Activated T-cell treated with anti-CD3 and anti-CD28 coated beads for 48 hours (primary cell): ENCODE measurements around the gene STARD7.
"Not testable (repeated sequence)": the region's sequence is repeated elsewhere in the genome, so short reads cannot be mapped to it uniquely, and the experiment has no call there.

Experiments used
- DNase-seq: peaks from one replicate; pipeline ENCODE4 v3.0.0-alpha.2; 2020; ENCODE audit warnings: low read depth

Gene STARD7, protein sequence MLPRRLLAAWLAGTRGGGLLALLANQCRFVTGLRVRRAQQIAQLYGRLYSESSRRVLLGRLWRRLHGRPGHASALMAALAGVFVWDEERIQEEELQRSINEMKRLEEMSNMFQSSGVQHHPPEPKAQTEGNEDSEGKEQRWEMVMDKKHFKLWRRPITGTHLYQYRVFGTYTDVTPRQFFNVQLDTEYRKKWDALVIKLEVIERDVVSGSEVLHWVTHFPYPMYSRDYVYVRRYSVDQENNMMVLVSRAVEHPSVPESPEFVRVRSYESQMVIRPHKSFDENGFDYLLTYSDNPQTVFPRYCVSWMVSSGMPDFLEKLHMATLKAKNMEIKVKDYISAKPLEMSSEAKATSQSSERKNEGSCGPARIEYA

DNA sequence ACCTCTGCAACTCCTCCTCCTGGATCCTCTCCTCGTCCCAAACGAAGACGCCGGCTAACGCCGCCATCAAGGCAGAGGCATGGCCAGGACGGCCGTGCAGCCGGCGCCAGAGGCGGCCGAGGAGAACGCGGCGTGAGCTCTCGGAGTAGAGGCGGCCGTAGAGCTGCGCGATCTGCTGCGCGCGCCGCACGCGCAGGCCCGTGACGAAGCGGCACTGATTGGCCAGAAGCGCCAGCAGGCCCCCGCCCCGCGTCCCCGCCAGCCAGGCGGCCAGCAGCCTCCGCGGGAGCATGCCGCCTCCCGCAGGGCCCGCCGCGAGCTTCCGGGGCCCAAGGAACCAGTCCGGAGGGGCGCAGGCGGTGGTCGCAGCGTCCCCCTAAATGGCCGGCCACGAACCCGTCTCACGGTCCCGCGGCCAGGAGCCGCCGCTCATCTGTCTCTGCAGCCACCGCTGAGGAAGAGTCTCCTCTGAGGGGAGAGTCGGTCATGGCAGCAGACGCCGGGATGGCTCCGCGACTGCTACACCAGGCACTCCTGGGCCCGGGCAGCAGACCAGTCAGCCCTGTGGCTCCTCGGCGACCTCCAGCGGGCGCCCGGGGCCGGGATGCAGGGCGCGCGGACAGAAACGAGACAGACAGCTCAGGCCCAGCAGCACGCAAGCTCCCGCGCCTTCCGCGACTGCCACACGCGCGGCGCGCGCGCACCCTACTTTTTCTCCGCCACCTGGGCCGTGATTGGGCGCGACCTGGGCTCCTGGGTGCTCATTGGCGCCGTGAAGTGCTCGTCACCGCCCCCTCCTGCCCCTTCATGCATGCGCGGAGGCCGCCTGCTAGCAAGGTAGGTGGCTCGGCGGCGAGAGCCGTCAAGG lies at the start of gene STARD7:
STARD7 (minus strand) TSS at position 685 of the 868 bp plus-strand sequence; CDS start at position 292, 393 bp downstream.
- DNase-seq = peak; percentile 98

DNA sequence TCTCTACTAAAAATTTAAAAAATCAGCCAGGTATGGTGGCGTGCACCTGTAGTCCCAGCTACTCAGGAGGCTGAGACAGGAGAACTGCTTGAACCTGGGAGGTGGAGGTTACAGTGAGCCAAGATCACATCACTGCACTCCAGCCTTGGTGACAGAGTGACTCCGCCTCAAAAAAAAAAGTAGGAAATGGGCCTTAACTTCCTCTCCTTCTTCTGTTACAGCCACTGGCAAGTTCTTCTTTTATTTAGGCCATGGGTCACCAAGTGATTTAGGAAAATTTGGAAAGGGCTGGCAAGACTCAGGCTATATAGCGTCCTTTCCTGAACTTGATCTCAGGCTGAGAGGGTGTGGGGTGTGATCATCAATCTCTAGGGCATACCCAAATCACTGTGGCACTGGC lies 49.1 kb upstream of the STARD7 start:
- not testable (repeated sequence) for DNase-seq

DNA sequence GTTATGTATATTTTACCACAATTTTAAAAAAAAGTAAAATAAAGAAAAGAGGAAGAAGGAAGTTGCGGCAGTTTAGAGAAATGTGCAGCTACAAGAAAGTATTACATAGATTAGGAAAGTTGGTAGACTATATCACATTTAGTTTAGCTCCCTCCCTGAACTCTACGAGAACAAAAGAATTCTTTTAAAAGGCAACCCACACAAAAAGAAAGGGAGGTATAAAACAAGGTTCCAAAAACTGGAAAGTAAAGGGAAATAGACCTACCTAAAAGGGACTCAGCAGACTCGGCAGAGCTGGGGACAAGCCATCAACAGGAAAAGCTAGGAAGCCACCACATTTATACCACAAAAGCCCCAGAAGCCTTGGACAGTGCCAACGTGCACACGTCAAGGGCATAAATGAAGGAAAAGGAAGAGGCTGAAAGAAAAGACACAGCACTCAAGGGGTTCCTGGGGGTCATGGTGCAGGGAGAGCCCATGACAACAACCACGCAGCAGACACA lies 48.0 kb upstream of the STARD7 start:
- no peak for DNase-seq

DNA sequence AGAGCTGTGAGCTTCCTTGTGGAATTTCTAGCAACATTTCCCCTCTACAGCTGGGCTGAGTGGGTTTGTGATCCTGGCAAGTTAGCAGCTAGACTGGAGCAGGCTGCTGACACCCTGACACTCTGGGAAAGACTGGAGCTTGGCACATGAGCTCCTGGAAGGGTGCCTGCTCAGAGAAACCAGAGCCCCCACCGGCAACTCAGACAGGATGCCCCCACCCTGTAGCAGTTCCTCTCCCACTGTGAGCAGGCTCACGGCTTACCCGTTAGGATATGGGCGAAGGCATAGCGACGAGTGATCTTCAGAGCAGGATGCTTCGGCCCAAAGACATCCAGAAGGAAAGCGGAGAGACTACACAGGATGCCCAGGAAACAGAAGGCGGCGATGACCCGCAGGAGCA lies 45.9 kb upstream of the STARD7 start:
- no peak for DNase-seq

DNA sequence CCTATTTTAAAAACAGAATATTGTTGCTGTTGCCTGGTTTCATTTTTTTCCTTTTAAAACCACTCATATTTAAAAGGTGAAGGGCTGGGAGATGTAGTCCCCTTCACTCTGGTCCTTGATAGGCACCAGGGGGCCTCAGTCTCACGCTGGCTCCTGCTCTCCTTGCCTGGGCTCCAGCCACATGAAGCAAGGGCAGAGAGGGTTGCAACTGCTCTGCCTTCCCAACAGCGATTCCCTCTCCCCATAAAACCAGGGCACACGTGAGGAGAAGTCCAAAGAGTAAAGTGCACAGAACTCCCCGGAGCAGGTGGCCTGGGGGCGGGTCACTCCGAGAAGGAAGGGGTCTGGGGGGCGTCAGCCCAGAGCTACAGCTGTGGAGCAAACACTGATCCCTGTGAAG lies 44.4 kb upstream of the STARD7 start:
- DNase-seq = no peak

DNA sequence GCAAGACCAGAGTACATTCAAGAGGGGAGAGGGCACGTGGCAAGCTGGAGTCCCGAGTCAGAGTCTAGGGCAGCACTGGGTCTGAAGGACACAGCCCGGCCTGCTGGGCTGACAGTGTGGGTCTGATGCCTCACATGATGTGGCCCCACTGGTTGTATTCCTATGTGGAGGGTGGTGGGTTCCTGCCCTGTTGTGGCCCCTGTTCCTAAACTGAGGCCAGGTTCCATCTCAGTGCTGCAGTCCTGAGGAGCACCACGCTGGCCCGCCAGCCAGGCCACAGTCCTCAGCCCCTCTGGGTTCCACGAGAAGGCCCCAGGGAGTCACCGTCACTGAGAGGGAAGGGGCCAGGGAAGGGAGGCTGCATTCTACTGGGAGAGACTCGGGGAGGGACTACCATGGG lies 43.9 kb upstream of the STARD7 start:
- no peak for DNase-seq

DNA sequence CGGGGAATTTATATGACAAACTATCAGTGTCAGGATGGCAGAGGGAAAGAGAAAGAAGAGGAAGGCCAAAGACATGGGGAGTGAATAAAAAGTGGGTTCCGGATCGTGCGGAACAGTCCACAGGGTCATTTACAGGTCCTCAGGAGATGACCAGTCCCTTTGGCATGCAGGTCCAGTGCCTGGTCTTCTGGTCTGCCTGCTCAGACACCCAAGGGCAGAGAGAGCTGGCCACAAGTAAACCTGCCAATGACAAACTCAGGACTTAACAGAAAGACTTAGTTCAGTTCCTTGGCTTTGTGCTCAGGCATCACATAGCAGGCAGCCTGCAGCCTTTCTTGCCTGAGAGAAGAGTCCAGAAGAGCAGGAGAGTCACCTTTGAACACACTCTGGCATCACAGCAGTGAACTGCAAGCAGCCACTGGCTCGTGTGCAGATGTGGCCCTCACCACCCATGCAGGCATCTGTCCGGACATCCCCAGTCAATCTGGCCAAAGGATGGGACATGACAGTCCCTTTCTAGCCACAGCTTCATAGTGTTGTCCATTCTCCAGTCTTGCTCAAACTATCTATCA lies 43.2 kb upstream of the STARD7 start:
- DNase-seq = no peak

DNA sequence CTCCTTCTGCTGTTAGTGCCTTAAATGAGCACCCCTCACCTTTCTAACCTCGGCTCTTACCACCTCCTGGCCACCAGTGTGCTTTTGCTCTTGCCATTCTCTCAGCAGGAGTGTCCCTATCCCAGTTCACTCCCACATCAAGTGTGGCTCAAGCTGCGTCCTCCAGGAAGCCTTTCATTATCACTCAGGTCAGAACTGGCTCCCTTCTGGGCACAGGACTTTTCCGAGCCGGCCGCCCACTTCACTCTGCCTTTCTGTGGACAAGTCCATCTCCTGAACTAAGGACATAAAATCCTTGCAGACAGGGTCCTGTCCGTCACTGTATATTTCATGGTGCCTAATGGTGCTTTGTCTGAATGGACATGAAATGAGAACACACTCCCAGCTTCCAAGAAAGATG lies 41.6 kb upstream of the STARD7 start:
- no peak for DNase-seq

DNA sequence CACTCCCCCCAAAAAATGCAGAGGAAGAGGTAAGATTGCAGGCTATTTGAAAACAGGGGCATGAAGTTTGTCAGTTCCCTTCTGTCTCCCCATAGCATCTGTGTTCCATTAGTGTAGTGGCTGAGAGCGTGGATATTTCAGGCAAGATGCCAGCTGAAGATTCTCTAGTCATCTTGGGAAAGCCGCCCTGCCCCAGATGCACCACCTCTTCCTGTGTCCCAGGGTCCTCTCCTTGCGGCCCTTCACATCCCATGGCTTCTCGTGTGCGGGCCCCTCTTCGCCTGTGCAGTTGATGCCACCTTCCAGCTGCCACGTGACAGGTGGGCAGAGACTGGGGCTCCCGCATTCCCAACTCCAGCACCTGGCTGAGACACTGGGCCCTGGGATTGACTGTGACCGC lies 41.0 kb upstream of the STARD7 start:
- no peak for DNase-seq

DNA sequence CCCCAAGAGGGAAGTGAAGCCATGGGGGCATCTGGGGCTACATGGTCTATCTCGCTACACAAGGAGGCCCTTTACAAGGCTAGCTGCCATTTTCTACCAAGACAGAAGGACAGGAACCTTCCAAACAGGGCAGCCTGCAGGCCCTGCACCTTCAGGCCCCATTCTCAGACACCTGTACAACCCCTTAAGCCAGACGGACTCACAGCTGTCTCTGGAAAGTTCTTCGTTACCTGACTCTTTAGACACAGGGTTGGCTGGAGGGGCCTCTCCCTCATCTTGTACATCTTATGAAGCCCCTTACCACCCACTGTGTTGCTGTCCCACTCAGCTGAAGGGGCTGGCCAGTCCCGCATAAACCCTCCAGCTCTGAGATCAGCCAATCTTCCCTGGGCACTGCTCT lies 40.0 kb upstream of the STARD7 start:
- no peak for DNase-seq

DNA sequence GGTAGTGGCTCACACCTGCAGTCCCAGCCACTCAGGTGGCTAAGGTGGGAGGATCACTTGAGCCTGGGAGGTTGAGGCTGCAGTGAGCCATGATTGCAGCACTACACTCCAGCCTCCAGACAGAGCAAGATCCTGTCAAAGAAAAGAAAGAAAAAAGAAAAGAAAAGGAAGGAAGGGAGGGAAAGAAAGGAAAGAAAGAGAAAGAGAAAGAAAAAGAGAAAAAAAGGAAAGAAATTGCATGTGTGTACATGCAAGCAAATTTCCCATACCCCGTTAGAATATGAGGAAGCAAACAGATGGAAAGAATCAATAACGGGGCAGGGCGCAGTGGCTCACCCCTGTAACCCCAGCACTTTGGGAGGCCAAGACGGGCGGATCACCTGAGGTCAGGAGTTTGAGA lies 39.3 kb upstream of the STARD7 start:
- no peak for DNase-seq

DNA sequence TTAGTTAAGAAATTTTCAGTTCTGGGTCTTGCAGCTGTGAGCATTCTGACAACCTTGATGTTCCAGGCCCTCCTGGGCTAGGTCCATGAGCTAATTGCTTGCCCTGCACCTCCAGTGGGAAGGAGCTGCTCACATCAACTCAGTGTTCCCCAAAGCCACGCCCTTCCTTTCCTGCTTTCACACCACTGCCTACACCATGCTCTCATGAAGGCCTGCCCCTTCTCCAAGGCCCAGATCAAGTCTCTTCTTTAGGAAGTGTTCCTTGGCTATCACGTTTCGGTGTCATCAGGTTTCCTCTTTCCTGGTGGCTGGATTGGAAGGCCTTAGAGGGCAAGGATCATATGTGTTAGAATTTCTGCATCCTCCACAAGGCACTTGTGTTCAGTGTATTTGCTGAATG lies 38.4 kb upstream of the STARD7 start:
- no peak for DNase-seq

DNA sequence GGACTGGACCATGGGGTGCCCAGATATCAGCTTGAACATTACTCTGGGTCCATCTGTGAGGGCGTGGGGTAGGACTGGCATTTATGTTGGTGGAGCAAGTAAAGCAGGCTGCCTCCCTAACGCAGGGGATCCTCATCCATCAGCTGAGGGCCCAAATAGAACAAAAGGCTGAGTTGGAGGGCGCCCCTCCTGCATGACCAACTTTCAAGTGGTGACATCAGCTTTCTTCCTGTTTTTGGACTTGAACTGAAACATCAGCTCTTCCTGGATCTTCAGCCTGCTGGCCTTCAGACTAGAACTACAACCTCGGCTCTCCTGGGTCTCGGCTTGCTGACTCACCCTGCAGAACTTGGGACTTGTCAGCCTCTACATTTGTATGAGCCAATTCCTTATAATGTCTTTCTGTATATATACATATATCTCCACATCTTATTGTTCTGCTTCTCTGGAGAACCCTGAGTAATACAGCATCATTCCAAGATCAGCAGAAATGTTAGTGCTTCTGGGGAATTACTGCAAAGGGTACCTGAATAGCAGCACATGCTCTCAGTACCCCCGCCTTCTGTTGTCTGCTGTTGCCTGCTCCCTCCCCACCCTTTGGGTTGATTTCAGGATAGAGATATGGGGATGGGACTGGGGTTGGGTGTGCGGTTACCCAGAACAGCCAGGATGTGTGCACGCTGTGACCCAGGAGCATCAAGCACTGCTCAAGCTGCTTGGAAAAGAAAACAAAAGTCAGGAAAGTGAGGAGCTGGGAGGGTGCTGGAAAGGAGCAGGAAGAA lies 37.2 kb upstream of the STARD7 start:
- DNase-seq = no peak

DNA sequence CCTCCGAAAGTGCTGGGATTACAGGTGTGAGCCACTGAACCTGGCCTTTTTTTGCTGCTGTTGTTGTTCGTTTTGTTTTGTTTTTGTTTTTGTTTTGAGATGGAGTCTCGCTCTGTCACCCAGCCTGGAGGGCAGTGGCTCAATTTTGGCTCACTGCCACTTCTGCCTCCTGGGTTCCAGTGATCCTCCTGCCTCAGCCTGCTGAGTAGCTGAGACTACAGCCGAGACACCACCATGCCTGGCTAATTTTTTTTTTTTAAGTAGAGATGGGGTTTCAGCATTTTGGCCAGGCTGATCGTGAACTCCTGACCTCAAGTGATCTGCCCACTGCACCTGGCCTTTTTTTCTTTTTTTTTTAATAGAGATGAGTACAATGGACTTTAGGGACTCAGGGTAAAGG lies 35.2 kb upstream of the STARD7 start:
- no peak for DNase-seq

DNA sequence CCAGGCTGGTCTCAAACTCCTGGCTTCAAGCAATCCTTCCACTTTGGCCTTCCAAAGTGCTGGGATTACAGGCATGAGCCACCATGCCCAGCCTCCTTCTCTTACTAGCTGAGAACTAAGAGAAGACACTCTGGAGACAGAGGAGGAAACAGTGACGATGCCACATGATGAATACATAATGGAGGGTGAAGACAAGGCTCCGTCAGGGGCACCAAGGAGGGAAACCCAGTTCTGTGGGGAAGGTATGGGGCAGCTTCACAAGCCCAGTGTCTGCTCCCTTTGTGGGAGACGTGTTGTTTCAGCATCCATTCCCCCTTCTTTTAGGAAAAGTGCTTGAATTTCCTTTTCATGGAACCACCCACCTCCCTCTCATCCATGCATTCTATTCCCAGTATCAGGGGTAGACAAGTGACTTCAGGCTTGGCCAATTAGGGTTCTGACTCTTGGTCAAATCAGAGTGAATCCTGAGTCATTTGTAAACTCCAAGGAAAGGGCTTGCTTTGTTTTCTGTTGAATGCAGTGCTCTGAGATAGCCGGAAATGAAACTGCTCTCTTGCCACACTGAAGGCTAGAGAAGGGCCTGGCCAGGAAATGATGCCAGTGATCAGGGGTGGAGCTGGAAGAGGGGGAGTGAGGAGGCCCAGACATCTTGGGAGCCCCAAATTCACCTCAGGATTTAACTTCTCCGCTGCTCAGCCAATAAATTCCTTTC lies 33.4 kb upstream of the STARD7 start:
- DNase-seq = peak; percentile 46

DNA sequence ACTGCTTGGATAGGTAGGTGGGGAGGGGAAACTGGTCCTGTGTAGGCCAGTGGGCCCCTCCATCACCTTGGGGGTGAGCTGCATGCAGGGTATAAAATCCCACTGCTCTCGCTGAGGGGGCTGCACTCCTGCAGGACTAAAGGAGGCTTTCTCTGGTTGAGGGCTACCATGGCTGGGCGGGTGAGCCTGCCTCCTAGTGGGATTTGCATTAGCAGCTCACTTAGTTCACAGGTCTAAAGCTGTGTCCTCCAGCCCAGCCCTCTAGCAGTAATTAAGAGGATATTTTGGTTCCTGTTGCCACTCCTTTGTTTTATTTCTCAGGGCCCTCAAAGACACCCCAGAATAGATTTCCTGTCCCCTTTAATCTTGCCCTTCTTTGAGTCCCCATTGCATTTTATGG lies 32.6 kb upstream of the STARD7 start:
- DNase-seq = no peak

DNA sequence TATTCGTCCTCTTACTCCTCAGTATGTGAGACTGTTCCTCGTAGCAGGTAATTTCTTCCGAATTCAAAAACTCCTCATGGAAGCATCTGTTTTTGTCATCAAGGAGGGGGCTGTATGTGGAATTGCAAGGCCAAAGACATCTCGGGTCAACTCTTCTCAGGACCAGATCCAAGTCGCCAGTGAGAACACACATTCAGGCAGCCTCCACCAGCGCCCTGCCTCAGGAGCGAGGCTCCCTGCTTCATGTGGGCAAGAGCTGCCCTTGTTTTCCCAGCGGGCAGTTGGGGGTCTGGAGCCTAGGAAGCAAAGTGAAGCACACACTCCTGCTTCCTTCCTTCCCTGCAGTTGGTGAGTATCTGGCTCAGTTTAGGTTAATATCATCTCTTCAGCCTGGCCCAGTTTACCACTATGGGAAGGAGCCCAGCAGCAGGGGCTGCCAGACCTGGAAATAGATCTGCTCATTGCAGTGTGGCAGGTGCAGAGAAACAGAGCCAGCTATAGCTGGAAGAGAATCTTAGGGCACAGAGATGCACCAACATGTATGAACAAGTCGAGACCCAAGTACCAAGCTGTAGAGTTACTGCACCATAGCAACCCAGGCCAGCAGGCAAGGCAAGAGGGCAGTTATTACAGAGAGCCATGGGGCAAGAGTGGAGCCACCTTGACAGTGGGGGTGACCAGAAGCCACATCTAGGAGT lies 31.9 kb upstream of the STARD7 start:
- DNase-seq = no peak

DNA sequence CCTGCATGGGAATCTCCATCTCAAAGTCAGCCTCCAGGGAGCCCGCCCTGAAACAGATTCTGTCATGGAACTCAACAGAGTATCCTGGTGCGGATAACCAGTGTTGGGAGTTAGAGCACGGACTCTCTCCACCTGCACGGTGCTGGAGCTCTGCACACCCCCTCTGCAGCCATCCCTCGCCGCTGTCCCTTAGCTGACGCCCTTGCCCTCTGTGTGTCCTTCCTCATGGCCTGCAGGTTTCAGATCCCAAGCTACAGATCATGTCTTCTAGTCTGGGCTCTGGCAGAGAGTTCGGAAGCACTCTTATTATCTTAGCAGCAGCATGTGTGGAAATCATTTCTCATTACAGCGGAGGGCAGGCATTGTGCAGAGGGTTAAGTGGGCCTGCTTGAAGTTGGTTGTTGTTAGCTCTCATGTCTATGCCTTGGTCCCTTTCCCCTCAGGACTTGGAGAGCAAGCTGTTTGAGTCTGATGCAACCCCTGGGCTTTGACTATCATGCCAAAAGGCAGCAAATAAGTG lies 31.2 kb upstream of the STARD7 start:
- no peak for DNase-seq

DNA sequence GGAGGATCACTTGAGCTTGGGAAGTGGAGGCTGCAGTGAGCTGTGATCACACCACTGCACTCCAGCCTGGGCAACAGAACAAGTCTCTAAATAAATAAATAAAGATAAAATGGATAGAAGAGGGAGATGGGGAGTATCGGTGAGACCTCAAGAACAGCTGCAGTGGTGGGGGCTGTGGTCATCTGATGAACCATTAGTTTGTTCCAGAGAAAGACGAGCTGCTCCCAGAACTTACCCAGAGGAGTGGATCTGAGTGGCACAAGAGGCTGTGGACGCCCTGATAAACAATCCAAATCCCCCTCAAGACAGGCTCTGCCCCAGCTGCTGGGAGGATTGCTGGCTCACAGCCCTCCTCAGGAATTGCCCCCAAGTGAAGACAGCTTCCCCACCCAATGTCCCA lies 30.5 kb upstream of the STARD7 start:
- DNase-seq = no peak

DNA sequence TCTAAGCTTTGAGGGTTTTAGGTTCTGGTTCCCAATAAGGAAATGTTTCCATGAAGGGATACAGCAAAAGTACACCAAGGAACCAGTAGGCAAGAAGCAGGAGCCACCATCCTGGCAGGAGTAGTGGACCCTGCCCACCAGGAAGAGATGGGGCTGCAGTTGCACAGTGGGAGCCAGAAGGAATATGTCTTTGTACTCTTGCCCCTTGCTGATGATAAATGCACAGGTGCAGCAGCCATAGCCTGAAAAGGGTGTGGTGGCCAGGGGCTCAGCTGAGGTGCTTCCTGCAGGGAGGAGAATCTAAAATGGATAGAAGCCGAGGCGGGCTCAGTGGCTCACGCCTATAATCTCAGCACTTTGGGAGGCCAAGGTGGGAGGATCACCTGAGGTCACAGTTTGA lies 29.6 kb upstream of the STARD7 start:
- no peak for DNase-seq

DNA sequence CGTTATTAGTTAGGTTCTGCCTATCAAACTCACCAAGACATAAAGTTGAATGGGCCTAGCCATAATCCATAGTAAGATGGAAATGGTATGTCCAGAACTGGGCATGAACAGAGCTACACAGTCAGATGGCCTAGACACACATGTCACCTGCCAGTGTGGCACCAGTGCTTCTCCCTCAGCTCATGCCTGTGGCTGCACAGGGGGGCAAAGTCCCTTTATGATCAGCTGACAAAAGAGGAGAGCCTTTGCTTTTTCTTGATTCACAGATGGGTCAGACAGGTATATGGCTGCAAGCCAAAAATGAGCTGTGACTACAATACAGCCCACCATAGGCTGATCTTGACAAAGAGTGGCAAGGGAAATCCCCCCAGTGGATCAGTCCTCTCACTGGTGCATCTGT lies 28.3 kb upstream of the STARD7 start:
- no peak for DNase-seq
